HS-27A (cell line): ENCODE results near the gene TMEM98.
"Not testable (repeated sequence)": the region's sequence is repeated elsewhere in the genome, so short reads cannot be mapped to it uniquely, and the experiment has no call there.

Experiments
- DNase-seq: peaks from one replicate; pipeline ENCODE4 v3.0.0-alpha.2; 2012; ENCODE audit warnings: low read depth, missing footprints

The TMEM98 gene

GRCh38 chr17:32927724-32928585 lies at the start of gene TMEM98:
Gene TMEM98 (plus strand): TSS chr17:32928153. CDS start chr17:32931529, 3,376 bp downstream.
- no peak for DNase-seq

GRCh38 chr17:32878211-32878610 lies 49.7 kb upstream of the TMEM98 start:
- no peak for DNase-seq

GRCh38 chr17:32879134-32879533 lies 48.8 kb upstream of the TMEM98 start:
- DNase-seq, result no peak

GRCh38 chr17:32880671-32881453 lies 47.1 kb upstream of the TMEM98 start:
- no peak for DNase-seq

- DNase-seq, result no peak
Measured at GRCh38 chr17:32882029-32882428, 45.9 kb upstream of the TMEM98 start.

GRCh38 chr17:32882734-32883133 lies 45.2 kb upstream of the TMEM98 start:
- no peak for DNase-seq

- DNase-seq, result not testable (repeated sequence)
Measured at GRCh38 chr17:32886951-32887350, 41.0 kb upstream of the TMEM98 start.

- DNase-seq, result not testable (repeated sequence)
Measured at GRCh38 chr17:32887410-32887809, 40.5 kb upstream of the TMEM98 start.

GRCh38 chr17:32894245-32894644 lies 33.7 kb upstream of the TMEM98 start:
- DNase-seq, result no peak

- no peak for DNase-seq
Measured at GRCh38 chr17:32896647-32897258, 31.2 kb upstream of the TMEM98 start.

- no peak for DNase-seq
Measured at GRCh38 chr17:32899236-32900013, 28.5 kb upstream of the TMEM98 start.

GRCh38 chr17:32901743-32902142 lies 26.2 kb upstream of the TMEM98 start:
- no peak for DNase-seq

GRCh38 chr17:32903774-32904673 lies 23.9 kb upstream of the TMEM98 start:
- no peak for DNase-seq

- no peak for DNase-seq
Measured at GRCh38 chr17:32904891-32905290, 23.1 kb upstream of the TMEM98 start.

GRCh38 chr17:32907583-32907982 lies 20.4 kb upstream of the TMEM98 start:
- no peak for DNase-seq

GRCh38 chr17:32909787-32910369 lies 18.1 kb upstream of the TMEM98 start:
- peak; percentile 39 for DNase-seq

GRCh38 chr17:32910769-32911168 lies 17.2 kb upstream of the TMEM98 start:
- no peak for DNase-seq

- no peak for DNase-seq
Measured at GRCh38 chr17:32912218-32912897, 15.6 kb upstream of the TMEM98 start.

- DNase-seq, result no peak
Measured at GRCh38 chr17:32913593-32913992, 14.4 kb upstream of the TMEM98 start.

GRCh38 chr17:32914181-32914580 lies 13.8 kb upstream of the TMEM98 start:
- DNase-seq, result no peak
